GM12873 (cell line): ENCODE results near the gene ZNF599.

Experiments used
- CTCF ChIP-seq: IDR thresholded peaks from 2 replicates; pipeline ENCODE4 v1.5.1; 2012; ENCODE audit warnings: low read depth, mild to moderate bottlenecking, moderate library complexity, low read length, control low read depth; ENCODE audit not compliant: insufficient read depth; ENCODE audit errors: missing control alignments

Gene ZNF599

GRCh38 chr19:34772697-34773554, at the start of gene ZNF599:
ZNF599 (minus strand) TSS chr19:34773215; CDS start chr19:34772841, 374 bp downstream.
- TF ChIP-seq CTCF: no peak

GRCh38 chr19:34818270-34818669, 45.3 kb upstream of the ZNF599 start:
- no peak for TF ChIP-seq CTCF

- TF ChIP-seq CTCF: no peak
Measured at GRCh38 chr19:34816708-34817107, 43.7 kb upstream of the ZNF599 start.

- TF ChIP-seq CTCF: no peak
Measured at GRCh38 chr19:34808566-34808965, 35.6 kb upstream of the ZNF599 start.

- TF ChIP-seq CTCF: no peak
Measured at GRCh38 chr19:34806976-34807860, 34.2 kb upstream of the ZNF599 start.

GRCh38 chr19:34804115-34804514, 31.1 kb upstream of the ZNF599 start:
- no peak for TF ChIP-seq CTCF
